ENCODE measurements around the gene HPCA.
A peak's percentile ranks its signal among the peaks of the same experiment; 100 is the strongest.

Gene HPCA

DNA sequence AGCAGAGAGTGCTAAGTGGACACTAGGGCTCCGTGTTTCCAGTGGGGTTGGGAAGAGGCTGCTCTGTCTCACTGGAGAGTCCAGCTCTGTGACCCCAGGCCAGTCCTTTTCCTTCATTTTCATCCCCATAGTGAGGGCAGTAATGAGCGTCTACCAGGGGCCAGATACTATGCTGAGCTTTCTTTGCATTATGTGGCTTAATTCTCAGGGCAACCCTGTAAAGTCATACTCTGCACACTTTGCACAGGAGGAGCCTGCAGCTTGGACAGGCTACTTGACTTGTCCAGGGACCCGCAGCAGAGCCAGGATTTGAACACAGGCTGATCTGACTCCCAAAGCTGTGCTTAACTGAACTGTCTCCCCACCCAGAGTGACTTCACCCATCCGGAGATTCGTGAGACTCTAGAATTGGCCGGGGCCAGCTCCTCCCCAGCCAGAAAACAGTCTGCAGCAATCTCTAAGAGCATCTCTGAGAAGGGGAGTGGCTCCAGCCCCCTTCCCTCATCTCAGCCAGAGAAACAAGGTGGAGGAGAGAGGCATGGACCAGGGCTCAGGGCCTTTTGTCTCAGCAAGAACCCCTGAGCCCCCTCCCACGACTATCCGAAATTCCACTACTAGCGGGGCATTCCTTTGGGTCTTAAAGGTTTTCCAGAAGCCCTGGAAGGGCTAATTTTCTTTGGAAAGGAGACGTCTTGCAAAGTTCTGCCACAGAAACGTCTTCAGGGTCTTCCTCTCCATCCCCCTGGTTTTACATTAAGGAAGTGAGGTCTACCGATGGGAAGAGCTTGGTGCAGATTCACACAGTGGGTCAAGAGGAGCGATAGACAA lies 14.7 kb upstream of the HPCA start:
- DNase-seq: no peak

DNA sequence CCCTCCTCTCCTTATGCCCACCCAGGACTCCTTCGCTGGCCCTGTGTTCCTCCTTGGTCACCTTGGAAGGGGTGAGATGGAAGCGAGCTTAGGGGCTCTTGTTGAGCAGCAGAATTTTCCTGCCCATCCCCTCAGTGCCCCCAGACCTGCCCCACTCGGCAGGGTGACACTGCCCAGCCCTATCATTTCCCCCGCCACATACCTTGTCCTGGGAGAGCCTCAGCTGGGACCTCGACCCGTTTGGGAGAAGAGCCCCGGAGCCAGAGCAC lies 14.2 kb upstream of the HPCA start:
- no peak for DNase-seq

DNA sequence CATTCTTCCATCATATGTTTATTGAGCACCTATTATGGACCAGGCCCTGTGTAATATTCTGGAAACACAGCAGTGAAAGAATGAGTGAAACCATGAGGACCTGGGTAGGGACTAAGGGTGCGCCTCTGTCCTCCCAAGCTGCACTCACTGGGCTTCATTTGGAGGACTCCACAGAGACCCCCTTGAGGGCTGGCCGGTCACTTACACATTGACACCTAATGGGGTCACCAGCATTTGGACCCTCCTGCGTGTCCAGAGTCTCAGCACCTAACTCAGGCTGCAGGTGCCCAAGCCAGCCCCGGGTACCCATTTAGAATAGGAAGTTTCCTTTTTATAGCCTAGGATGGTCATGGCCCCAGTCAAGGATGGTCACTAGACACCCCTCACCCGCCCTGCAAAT lies 12.8 kb upstream of the HPCA start:
- DNase-seq: no peak

DNA sequence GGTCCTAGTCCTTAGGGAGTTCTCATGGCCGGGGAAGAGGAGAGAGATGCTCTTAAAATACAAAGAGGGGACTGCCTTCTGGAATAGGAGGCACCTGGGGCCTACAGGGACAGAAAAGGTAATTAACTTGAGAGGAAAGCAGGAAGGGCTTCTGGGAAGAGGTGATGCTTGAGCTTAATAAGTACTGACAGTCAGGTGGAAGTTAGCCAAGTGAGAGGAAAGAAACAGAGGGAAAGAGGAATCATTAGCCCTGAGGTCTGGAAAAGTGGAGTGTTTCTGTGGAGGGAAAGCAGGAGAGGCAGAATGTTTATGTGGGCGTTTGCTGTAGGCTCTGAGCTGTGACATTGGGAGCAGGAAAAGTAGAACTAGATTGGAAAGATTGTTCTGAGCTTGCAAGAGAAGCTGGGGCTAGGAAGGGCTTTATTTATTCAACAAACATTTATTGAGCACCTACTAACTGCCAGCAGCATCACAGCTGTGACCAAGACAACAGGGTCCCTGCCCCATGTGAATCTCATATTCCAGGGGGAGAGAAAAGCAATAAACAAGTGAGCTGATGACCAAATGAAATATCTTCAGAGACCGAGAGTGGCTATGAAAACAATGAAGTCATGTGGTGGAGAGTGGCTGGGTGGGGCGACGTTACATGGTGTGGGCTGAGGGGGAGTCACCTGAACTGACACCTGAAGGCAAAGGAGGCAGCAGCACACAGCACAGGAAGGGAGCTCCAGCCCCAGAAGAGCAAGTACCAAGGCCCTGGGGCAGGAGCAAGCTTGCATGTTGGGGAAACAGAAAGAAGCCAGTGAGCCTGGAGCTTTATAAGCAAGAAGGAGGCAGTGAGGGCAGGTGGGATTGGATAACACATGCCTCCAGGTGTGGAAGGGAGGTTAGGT lies 11.2 kb upstream of the HPCA start:
- no peak for DNase-seq

DNA sequence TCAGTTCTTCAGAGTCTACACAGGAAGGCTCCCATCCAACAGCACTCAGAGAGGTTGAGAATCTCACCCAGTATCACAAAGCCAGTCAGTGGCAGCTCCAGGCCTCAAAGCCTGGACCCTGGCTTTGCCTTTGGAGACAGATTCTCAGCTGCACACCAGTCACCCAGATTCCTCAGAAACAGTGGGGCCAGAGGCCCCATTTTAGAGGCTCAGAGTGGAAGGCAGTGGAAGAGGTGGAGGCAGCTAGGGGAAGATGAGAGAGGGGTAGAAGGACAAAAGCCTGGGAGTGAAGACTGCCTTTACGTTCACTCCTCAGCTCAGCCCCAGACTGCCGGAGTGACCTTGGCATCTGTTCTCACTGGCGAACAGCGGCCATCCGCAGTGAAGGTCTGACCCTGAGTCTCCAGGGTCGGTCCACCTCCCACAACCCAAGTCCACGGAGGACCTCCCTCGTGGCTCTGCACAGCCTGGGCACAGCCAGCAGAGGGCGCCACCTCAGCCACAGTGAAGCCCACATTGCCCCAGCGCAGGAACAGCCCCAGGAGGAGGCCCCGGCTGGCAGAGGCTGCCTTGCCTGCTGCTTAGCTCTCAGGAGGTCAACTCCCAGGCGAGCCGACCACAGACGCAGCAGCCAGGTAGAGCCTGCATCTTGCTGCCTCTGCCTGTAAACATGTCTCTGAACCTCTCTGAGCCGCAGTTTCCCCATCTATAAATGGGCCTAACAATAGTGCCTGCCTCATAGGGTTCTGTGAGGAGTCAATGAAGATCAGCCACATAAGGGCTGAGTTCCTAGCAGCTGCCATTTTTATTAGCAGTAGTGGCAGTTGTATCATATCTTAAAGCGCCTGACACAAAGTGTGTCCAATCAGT lies 9.7 kb upstream of the HPCA start:
- peak; percentile 6 for DNase-seq

DNA sequence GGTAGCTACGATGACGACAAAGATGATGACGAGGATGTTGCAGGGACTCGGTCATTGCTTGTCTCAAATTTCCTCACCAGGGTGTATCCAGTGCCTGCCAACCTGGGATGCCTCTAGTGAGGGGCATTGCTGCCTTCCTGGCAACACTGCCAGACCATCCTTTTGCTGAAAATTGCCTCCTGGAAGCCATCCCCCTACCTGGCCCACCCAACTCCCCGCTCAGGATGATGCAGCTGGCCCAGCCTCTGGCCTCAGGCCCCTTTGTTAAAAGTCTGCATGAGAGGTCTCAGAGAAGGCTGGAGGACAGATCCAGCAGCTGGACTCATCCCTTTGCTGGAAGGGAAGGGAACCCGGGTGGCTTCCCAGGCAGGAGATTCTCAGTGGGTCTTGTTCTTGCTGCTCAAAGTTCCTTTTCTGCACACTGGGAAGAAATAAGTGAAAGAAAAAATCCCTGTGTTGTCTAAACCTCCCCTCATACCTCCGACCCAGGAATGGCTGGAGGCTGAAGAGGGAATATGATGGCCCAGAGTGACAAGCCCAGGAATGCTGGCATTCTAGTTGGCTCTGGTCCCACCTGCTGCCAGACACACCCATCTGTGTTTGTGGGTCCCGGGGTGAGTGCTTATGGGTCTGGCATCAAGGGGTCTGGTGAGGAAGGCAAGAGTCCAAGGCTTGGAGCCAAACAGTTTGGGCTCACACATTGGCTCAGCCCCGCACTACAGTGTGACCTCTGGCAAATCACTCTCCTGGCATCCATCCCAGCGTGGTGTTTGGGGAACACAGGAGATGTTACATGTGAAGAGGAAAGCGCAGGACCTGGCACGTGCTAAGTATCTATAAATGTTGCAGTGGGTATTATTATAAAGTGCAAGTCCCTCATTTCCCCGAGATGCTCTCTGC lies 8.8 kb upstream of the HPCA start:
- no peak for DNase-seq

DNA sequence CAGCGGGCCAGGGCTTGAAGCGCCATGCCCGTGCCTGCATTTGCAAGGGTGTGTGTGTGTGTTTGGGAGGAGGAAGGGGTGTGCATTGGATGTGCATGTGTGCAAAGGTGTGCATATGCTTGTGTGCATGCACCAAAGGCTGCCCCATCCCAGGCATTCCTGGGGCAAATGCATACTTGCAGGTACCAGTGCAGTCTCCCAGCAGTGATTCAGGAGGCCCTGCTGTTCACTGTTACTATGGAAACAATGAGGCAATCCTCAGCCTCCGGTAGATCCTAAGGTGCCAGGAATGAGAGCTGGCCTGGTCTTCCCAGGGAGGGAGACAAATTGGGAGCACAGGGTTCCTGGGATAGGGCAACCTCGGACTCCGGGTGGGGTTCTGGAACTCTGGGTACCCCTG lies 8.1 kb upstream of the HPCA start:
- no peak for DNase-seq

DNA sequence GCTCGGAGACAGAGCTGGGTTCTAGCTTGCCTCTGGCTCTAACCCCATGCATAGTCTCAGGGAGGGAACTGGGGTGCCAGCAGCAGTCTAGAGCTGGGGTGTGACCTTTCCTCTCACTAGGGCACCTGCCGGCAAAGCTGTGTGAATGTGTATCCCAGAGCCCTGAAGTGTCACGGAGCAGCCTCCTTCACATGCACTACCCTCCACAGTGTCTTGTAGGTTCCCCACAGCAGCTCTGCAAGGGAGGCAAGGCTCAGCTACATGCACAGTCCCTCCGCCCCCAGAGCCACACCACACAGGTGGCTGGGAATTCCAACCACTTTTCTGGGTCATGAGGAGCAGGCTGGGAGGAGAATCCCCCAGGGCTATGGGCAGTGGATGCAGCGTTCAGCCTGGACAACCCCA lies 7.7 kb upstream of the HPCA start:
- DNase-seq: no peak

DNA sequence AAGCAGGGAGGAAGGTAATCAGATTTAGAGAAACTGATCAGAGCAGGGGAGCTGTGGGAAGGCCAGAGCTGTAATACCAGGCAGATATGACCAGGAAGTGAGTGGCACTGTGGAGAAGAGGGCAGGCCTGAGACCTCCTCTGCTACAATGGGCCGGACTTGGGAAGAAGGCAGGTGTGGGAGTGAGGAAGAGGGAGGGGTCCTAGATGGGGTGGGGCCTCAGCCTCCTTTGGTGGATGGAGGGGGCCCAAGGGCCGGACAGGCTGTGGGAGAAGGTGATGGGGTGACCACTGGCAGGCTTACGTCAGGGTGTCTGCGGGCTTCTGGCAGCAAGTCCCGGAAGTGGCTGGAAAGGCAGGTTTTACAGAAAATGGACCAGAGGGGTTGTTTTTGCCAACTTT lies 5.0 kb upstream of the HPCA start:
- DNase-seq: no peak

DNA sequence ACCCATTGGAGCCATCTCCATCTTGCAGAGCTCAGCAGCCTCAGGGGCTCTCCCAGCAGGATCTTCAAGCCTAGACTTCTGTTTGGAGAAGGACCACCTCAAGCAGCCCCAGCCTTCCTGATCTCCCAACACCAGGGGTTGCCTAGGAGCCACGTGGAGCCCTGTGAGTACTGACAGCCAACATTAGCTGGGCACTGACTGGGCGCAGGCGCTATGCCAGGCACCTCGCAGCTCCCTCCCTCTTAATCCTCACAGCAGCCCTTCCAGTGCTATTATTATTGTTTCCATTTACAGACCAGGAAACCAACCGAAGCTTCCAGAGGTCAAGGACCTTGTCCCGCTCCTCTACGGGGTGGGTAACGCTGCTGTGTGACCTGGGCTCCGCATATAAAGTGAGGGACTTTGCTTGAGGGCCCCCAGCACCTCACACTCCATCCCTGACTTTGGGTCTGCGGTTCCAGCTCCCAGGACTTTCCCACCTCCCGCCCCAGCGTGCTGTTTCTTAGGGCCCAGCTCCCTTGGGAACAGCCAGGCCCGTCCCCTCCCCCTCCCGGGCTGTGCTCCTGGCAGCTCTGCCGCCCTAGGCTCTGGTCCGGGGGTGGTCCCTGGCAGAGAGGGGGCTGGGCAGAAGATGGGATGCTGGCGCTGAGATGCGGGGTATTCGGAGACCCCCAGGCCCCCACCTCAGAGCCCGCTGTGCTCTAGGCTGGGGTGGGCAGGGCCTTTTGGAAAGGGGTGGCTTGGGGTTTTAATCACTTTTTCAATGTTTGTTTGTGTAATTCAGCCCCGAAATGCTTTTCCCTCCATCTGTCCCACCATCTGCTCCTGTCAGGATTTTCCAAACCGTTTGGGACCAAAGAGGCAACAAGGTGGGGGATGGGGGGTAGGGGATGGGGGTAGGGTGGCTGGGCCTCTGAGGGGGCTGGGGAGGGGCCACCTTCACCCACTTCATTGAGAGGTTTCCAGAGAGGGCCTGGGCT lies 4.1 kb upstream of the HPCA start:
- no peak for DNase-seq

DNA sequence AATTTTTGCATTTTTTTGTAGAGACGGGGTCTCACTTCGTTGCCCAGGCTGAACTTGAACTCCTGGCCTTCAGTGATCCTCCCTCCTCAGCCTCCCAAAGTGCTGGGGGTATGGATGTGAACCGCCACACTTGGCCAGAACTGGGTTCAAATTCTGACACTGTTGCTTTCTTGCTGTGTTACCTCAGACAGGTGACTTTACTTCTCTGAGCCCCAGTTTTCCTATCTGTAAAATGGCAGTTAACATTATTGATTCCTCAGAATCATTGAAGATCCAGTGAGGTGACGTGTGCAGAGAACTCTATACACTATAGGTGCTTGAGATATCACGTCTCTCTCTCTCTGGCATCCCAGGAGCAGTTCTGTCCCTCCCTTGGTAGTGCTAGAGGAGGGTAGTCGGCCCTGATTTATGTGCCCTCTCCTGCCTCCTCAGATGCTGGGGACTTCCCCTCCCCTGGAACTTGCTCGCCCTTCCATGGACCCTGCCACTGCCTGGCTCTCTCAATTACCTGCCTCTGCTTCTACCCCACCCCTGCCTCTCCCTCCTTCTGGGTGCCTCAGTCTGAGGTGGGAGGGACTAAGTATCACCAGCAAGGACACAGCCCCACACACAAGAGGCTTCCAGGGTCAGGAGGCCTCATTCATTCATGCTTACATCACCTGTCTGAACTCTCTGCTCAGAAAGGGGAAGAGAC lies 2.8 kb upstream of the HPCA start:
- no peak for DNase-seq

DNA sequence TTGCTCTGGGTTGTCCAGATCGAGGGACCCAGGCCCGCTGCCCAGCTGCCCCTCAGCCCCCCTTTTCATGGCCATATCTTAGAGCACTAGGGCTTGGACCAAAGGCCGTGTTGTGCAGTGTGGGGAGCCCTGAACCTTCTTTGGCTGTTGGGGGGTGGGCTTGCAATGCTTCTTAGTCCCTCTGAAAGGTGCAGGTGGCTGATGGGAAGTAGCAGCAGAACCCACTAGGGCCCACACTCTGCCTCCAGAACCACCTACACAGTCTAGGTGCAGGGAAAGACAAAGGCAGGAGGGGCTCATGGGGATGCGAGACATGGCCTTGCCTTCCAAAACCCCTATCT lies 2.3 kb upstream of the HPCA start:
- no peak for DNase-seq

DNA sequence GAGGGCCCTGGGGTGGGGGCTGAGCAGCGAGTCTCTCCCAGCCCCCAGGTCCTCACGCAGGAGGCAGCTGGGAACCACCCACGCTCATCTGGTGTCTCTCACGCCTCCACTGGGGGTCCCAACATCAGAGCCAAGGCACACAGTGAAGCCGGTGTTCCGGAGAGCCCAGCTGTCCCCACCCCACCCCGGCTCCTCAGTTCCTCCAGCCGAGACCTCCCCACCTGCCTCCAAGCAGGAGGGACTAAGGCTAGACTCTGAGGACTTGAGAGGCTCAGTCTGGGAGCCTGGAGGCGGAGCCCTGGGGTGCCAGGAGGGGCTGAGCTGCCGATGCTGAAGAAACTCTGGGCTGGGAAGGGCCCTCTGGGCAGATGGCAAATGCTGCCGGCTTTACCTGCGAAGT lies 1.6 kb upstream of the HPCA start:
- no peak for DNase-seq

DNA sequence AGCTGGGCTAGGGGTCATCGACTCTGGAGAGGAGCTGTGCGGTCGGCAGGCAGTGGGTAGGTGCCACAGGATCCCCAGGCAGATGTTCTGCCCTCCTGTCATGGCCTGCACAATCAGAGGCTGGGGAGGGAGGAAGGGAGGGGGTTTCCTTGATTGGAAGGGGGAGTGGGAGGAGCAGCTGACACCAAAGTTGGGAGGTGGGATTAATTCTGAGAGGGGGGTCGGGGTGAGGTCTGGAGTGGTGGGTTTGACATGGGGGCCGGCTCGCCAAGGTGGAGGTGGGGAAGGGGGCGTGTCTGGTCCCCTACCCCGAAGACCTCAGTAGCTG lies 651 bp upstream of the HPCA start:
- no peak for DNase-seq

DNA sequence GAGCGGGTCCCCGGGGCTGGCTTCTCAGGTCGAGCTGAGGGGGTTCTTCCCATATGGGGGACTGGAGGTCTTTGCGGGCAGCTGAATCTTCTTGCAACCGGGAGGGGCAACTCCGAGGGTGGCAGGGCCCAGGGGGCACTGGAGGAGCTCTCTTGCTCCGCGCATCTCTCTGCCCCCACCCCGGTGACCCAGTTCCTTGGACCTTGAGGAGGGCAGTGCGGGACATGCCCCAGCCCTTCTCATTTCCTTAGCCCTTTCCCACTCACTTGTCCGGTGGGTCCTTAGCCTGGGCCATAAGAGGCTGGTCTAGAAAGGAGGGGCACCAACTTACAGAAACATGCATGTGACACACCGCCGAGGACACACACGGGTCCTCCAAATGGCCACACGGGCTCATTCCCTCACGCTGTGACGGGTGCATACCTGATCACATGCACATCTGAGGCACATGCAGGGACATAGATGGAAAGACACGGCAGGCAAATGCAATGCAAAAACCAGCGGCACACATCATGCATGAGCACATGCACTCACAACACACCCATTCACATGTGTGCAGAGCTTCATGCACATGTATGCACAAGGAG lies 630 bp downstream of the HPCA start:
- no peak for DNase-seq

DNA sequence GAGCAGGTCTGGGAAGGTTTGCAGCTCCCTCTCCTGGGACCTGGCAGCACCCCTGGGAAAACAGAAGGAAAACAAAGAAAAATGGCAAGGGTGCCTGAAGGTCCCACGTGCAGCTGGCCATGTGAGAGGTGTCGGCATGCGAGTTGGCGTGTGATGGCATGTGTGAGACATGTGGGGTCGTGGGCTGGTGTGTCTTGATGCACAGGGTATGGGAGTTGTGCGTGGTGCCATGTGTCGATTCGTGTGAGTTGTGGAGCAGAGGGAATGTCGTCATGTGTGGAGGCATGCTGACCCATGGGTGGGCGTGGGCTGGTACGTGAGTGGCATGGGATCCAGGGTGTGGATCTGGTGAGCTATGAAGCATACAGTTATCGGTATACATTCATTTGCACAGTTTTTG lies 1.3 kb downstream of the HPCA start:
- no peak for DNase-seq

DNA sequence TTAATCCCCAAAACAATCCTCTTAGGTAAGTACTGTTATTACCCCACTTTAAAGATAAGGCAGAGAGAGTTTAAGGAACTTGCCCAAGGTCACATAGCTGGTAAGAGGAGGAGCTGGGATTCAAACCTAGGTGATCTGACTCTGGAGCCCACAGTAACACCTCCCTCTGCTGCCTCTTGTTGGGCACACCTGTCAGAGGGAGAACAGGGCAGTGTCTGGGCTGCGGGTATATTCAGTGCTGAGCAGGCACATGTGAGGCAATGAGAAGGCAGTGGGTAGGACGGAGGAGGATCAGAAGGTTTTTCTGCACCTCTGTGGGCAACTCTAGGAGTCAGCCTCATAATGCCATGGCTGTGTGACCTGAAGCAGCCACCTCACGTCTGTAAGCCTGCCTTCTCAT lies 1.8 kb downstream of the HPCA start:
- no peak for DNase-seq

DNA sequence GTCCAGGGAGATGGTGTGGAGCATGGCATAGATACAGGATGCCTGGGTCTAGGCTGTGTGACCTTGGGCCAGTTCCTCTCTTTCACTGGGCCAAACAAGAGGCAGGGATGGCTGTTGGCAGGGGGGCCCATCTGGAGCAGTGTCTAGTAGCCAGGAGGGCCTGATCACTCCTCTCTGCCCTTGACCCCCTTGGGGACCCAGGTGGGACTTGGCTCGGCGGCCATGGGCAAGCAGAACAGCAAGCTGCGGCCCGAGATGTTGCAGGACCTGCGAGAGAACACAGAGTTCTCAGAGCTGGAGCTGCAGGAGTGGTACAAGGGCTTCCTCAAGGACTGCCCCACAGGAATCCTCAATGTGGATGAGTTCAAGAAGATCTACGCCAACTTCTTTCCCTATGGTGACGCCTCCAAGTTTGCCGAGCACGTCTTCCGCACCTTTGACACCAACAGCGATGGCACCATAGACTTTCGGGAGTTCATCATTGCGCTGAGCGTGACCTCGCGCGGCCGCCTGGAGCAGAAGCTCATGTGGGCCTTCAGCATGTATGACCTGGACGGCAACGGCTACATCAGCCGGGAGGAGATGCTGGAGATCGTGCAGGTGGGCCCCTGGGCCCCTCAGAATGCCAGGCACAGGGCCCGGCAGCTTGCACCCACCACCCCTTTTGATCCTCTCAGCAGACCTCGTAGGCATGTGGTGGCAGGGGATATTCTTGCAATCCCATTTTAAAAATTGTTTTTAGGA lies 2.6 kb downstream of the HPCA start:
- no peak for DNase-seq

DNA sequence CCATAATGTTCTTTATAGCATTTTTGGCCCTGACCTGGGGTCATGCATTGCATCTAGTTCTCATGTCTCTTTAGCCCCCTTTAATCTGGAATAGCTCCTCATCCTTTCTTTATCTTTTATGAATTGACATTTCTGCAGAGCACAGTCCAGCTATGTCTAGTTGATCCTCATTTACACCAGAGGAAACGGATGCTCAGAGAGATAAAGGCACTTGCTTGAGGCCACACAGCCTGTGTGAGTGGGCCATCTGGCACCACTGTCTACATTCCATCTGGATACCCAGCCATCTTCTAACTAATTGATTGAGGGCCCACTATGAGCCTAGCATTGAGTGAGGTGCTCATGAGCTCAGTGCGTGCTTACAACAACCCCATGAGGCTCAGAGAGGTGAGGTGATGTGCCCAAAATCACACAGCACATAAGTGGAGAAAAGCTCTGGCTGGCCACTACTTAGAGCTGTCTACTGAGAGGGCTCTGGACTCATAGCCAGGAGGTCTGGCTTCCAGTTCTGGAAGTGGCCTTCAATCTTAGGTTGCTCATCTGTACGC lies 3.5 kb downstream of the HPCA start:
- DNase-seq: no peak
